K562 (cell line): ENCODE results near the gene TUBD1. TPM values are rescaled to one million over a fixed set of nuclear protein-coding genes. Genes with fewer than 3 reads are reported as not detected.

Experiments used
- ARID2 ChIP-seq: fragments of 450-650 bp; IDR thresholded peaks from 2 replicates; pipeline ENCODE4 v1.6.1; 2017; ENCODE audit warnings: antibody characterized with exemption, mild to moderate bottlenecking
- DDX20 ChIP-seq: fragments of 450-650 bp; IDR thresholded peaks from 2 replicates; pipeline ENCODE4 v1.6.1; 2016; ENCODE audit warnings: missing genetic modification characterization, low read depth, mild to moderate bottlenecking, missing compliant biosample characterization, moderate library complexity
- ETS1 ChIP-seq: conservative IDR thresholded peaks from 2 replicates; pipeline ENCODE4 v1.6.1; 2011; ENCODE audit warnings: low read depth, mild to moderate bottlenecking, low read length; ENCODE audit not compliant: control insufficient read depth
- FUS ChIP-seq: fragments of 200-400 bp; formaldehyde crosslinking; optimal IDR thresholded peaks from 2 replicates; pipeline ENCODE3; 2017; ENCODE audit warnings: low read depth, low read length
- GABPB1 ChIP-seq: sonication (generic); formaldehyde crosslinking; IDR thresholded peaks from 2 replicates; pipeline ENCODE4 v1.8.0; 2022; ENCODE audit warnings: mild to moderate bottlenecking, missing genetic modification reagents
- MTF1 ChIP-seq: fragments of 250-450 bp; sonication (Bioruptor Pico); IDR thresholded peaks from 2 replicates; pipeline ENCODE4 v1.9.0; 2021; ENCODE audit warnings: moderate library complexity, mild to moderate bottlenecking, inconsistent platforms, borderline replicate concordance
- NFIX ChIP-seq: fragments of 250-450 bp; sonication (Bioruptor Pico); IDR thresholded peaks from 2 replicates; pipeline ENCODE4 v1.4.0; 2020; ENCODE audit warnings: low read depth, mild to moderate bottlenecking, moderate library complexity
- PATZ1 ChIP-seq: fragments of 250-450 bp; sonication (Bioruptor Pico); IDR thresholded peaks from 2 replicates; pipeline ENCODE4 v1.5.0; 2020; ENCODE audit warnings: mild to moderate bottlenecking, borderline replicate concordance
- SLC30A9 ChIP-seq: fragments of 250-450 bp; sonication (Bioruptor Pico); IDR thresholded peaks from 2 replicates; pipeline ENCODE4 v1.8.0; 2022; ENCODE audit warnings: mild to moderate bottlenecking, moderate library complexity
- ZC3H8 ChIP-seq: fragments of 450-650 bp; IDR thresholded peaks from 2 replicates; pipeline ENCODE4 v1.6.1; 2017
- ZNF12 ChIP-seq: sonication (generic); formaldehyde crosslinking; IDR thresholded peaks from 2 replicates; pipeline ENCODE4 v1.4.0; 2020; ENCODE audit warnings: mild to moderate bottlenecking, missing genetic modification reagents
- ZNF239 ChIP-seq: fragments of 250-450 bp; sonication (Bioruptor Pico); IDR thresholded peaks from 2 replicates; pipeline ENCODE4 v1.4.0; 2020; ENCODE audit warnings: mild to moderate bottlenecking
- ZNF512 ChIP-seq: IDR thresholded peaks from 2 replicates; pipeline ENCODE4 v1.6.1; 2016; ENCODE audit warnings: missing genetic modification characterization, missing compliant biosample characterization
- ZNF699 ChIP-seq: fragments of 250-450 bp; sonication (Bioruptor Pico); IDR thresholded peaks from 2 replicates; pipeline ENCODE4 v1.8.0; 2021; ENCODE audit warnings: mild to moderate bottlenecking, moderate library complexity; ENCODE audit not compliant: insufficient replicate concordance
- polyA plus RNA-seq, 8 experiments: library from polyadenylated mRNA; depleted of rRNA in 4 of 8; stranded (reverse) in 5 of 8; unstranded in 3 of 8; fragments of >200 nt; fragmentation: Nextera tagmentation in 2 of 8; fragmentation: Illumina TruSeq in 1 of 8; extraction: Ambion mirVana in 2 of 8; extraction: Trizol in 1 of 8; gene quantifications; 2 replicates each; pipeline versions ENCODE4 v1.2.1 to v1.2.3, GENCODE V29; 2011 to 2014; ENCODE audit warnings: inconsistent platforms in 1 of 8, missing spikeins in 1 of 8
- total RNA-seq, 7 experiments: library from RNA; depleted of rRNA in 6 of 7; stranded (reverse); fragments of >200 nt in 6 of 7; fragmentation: Illumina TruSeq in 2 of 7; extraction: Trizol in 2 of 7; gene quantifications; 2 replicates each; pipeline versions ENCODE4 v1.2.1 to v1.2.3, GENCODE V29; 2011 to 2021; ENCODE audit warnings: low replicate concordance in 1 of 7

The TUBD1 gene
- total and polyA plus RNA-seq, 9 of the 15 experiments (the other 6 are each of a cell fraction or from before 2014, with no cell fraction given), result 10.8 to 35.3 (median 17.9) TPM

GRCh38 chr17:59853168-59853918 lies 39.4 kb downstream of the TUBD1 start (continued):
- TF ChIP-seq PATZ1 (CRISPR knock-in tag), result no peak
- peak; percentile 33; the same call in 1 of the 2 replicates for TF ChIP-seq DDX20 (tag)
- TF ChIP-seq GABPB1 (CRISPR knock-in tag), result no peak
- TF ChIP-seq ZNF512 (tag), result no peak
- no peak for TF ChIP-seq ZC3H8
- no peak for TF ChIP-seq ZNF239 (CRISPR knock-in tag)
- no peak for TF ChIP-seq MTF1 (CRISPR knock-in tag)
- no peak for TF ChIP-seq ETS1
- TF ChIP-seq ZNF12 (CRISPR knock-in tag), result no peak
- no peak for TF ChIP-seq SLC30A9 (CRISPR knock-in tag)
- TF ChIP-seq NFIX (CRISPR knock-in tag), result no peak
- TF ChIP-seq ZNF699, result no peak
- TF ChIP-seq ARID2, result no peak
- no peak for TF ChIP-seq FUS
